Measurements from ENCODE around the gene ZNF32.
"Not testable (repeated sequence)": the region's sequence is repeated elsewhere in the genome, so short reads cannot be mapped to it uniquely, and the experiment has no call there.

ZNF32 gene

DNA sequence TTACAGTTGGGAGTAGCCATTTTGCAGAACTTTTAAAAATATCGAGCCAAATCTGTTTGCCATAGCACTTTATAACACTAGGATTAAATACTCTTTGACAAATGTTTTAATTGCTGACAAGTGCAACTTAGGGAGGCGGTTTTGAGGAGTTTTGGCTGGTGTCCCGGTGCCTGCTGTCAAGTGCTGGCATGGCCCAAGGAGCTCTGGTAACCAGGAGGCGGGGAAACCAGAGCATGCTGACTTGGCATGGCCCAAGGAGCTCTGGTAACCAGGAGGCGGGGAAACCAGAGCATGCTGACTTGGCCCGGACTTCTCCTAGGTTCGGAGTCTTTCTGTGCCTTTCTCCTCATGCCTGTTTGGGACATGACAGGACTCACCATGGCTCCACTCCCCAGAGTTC, 30.8 kb upstream of the ZNF32 start:
- DNase-seq = no peak

DNA sequence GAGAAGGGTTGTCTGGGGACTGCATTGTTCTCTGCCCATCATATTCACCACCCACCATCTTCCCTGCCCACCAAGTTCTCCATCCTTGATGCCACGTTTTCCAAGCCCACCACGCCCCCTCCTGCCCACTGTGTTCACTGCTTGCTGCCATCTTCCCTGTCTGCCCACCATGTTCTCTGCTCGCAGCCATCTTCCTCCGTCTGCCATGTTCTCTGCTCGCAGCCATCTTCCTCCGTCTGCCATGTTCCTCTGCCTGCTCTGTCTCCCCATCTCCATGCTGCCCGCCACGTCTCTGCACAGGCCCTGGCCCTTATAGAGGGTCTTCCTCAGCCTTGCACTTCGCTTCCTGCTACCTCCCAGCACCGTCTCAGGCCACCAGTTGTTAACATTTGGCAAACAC, 30.0 kb upstream of the ZNF32 start:
- no peak for DNase-seq

DNA sequence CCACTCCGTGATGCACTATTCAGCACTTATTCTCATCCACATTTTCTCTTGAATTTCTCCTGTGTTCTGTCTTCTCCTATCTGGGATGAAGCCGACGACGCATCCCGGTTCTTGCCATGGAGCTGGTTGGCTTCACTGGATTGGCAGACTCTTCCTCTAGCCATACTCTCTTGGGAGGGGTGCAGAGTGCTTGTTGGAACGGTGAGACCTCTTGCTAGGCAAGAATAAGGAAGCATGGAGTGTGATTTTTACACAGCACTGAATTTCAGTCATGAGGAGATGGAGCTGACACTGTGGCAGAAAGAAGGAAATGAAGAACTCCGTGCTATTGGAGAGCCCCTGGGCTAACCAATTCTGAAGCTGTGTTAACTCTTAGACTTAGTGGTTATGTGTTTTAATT, 28.2 kb upstream of the ZNF32 start:
- DNase-seq = no peak

DNA sequence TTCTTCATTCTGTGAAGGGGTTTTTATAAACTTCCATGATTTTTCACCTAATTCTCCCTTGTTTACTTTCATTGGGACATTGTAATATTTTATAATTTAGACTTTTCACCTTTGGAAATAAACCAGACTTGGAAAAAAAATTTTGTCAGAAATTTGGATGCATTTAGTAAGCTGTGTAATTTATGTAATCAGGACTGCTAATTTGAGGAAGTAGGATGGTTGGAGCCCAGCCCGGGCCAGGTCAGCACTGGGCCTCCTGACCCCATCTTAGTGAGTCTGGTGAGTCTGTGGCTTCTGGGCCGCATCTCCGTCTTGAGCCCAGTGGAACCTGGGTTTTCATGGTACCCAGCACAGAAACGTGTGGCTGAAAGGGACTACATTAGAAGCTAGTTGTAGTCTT, 27.6 kb upstream of the ZNF32 start:
- DNase-seq = no peak

DNA sequence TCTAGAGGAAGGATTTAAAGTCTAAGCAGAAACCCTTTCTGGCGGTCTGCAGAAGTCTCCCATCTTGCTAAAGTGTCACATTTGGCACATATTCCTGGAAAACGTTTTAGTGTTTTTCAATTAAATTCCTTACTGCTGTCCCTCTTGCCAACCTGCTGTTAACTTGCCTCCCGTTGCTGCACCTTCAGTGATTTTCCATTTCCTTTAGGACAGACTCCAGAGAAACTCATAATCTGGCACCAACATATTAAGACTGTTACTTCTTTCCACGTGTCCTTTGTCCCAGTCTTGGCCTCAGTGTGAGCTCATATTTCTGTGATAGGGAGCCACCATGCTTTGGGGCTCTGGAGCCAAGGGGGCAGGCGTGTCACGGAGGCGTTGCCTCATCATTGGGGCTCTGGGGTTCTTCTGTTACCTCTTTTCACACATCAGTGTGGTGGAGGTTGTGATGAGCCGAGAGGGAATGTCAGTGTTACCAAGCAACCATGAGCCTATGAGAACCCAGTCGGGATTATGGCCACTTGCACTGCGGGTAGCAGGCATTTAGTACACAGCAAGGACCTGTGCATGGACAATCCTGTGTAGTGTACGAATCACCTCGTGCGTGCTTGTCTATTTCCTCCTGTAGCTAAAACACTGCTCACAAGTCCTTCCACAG, 26.0 kb upstream of the ZNF32 start:
- DNase-seq = no peak

DNA sequence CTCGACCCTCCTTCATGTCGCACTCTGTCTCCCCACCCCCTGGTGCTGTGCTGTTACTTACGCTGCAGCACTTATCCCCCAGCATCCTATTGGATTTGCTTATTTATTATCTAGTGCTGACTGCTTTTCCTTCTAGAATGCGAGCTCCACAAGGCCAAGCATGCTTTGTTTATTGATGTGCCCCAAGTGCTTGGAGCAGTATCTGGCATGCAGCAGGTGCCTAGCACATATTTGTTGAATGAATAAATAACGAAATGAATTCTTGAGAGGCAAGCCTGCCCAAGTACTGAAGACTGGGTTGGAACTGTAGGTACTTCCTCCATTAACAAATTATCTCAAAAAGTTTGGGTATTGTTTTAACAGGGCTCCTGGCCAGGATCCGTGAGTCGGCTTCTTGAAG, 24.8 kb upstream of the ZNF32 start:
- DNase-seq = no peak

DNA sequence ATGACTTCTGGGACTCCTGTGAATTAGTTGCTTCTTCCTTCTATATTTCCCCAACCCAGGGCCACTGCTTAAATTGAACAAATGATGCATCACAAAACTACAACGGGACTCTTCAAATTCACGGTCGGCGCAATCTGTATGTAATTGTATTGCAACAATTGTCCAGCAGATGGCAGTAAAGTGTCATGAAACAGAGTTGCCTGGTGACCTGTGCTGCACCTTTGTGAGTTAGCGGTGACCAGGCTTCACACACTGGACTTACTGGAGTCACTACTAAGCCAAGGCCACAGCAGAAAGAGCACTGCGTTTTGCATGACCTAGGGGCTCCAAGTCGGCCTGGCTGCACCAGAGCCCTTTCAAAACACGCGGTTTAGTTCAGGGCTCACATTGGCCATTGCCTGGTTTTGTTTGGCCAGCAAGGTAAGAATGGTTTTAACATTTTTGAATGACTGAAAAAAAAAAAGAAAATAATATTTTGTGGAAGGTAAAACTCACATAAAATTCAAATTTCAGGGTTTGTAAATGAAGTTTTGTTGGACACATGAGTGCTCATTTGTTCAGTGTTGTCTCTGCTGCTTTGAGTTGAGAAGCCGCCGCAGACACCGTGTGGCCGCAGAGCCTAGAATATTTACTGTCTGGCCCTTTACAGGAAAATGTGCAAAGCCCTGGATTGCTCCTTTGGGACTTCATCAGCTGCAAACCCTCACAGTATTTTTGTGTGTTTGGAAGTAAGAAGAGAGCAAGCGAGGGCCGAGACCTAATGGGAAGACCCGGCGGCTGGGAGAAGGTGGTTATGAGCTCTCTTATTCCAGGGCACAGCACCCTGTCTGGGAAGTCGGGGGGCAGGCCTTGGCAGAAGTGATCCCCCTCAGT, 23.2 kb upstream of the ZNF32 start:
- peak; percentile 42 for DNase-seq

DNA sequence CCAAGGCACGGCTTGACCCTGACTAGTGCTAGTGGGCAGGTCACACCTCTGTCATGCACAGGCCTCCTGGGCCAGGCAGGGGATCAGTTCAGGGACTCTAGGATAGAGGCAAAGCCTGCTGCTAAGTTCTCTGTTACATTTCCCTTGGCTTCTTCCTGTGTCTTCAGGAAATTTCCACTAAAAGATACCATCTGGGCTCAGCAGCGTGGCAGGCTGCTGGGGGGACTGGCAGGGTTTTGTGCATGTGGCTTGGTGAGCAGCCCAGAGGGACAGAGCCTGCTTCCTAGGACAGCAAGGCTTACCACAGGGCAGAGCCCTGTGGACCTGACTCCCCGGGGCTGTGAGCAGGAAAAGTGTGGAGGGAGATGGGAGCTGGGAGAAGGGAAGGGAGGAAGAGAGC, 20.7 kb upstream of the ZNF32 start:
- no peak for DNase-seq

DNA sequence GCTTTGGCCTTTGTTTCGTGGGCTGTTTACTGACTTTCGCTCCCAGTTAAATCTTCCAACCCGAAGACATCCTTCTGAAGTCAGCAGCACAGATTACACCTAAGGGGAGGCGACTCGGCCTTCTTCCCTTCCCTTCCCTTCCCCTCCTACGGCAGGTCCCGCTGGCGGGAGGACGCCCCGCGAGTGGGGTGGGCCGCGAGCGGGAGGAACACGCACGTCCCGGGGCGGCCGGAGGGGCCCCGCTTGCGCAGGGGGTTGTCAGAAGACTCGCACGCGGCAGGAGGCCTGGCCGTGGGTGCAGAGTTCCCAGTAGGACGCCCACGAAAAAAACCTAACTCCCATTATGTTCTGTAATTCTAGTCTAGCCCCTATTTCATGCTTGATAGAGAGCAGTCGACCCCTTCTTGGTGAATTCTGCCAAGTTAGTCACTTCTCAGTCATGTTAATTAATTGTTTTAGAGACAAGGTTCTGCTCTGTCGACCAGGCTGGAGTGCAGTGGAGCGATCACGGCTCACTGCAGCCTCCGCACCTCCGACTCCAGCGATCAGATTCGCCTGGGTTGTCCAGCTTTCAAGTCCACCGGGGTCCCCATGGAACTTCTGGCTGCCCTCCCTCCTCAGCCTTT, 19.2 kb upstream of the ZNF32 start:
- DNase-seq = no peak

DNA sequence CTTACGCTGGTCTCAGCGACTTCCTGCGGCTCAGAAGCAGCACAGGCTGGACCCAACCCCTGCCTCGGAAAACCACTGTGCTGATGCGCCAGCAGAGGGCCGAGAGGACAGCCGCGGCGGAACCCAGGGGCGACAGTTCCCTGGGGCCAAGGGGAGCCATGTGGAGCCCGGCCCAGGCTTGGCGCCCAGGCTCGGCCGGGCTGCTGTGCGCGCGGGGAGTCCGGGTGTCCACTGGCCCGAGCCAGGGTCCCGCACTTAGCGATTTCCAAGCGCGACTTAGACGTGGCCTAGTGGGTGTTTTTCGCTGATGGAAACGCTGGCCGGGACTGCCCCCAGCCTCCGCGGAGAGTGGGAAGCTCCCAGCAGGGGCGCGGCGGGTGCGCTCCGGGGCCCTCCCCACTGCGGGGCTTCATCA, 18.6 kb upstream of the ZNF32 start:
- DNase-seq = no peak

DNA sequence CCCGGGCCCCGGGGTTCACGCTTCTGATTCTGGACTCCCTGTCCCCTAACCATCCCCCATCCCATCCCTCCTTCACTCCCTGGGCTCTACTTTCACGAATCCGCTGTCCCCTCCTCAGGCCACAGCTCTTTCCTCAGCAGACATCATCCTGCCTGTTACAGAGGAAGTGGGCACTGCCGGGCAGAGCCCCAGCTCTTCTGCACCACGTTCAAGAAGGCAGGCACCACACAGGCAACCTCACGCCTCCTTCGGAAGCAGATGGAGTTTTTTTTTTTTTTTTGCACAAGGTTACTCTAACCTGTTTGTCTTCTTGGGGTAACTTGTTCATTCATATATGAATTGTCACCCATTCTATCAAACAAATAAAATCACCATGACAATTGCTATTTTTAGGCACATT, 17.9 kb upstream of the ZNF32 start:
- DNase-seq = no peak

DNA sequence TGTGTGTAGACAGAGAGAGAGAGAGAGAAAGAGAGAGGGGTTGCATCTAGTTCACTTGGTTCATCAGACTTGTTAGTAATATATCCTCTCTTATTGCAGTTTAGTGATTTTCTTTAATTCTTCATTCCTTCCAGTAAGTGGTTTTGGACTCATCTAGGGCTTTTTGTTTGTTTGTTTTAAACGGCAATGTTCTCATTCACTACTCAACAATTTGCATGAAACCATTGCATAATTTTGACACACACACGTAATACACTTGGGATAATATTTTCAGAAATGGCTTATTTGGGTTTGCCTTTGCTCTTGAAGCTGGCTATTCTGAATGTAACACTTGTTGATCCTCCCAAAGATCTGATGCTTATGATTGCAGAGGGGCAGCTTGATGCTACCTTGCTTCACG, 16.4 kb upstream of the ZNF32 start:
- no peak for DNase-seq

DNA sequence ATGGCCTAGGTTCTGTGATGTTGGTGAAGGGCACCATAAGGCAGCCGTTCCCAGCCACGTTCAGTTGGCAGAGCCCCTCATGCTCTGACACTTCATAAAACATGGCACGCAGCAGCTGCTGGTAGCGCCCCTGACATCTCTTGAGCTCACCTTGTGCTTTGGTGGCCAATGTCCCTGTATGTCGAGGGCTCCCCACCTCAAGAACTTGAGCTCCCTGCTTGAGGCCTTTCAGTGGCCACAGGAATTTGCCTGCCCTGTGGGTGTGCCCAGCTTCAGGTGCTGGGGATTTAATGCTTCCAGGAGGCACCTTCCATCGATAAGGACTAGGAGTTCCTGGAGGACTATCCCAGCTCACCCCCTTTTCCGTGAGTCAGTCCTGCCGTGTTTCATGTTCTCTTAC, 9.5 kb upstream of the ZNF32 start:
- no peak for DNase-seq

DNA sequence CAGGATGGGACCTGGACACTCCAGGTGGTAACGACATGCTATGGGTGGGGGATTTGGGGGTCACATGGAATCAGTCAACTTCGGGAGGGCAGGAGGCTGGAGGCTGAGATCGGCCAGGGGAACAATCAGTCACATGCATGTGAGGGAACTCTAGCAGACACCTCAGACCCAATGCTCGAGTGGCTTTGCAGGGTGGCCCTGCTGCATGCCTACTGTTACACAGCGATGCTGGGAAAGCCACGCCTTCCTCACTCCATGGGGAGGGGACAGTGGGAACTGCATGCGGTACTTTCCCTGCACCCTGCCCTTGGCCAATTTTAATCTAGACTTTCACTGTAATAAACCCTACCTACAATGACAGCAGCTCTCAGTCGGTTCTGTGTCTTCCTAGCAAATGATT, 6.6 kb upstream of the ZNF32 start:
- no peak for DNase-seq

DNA sequence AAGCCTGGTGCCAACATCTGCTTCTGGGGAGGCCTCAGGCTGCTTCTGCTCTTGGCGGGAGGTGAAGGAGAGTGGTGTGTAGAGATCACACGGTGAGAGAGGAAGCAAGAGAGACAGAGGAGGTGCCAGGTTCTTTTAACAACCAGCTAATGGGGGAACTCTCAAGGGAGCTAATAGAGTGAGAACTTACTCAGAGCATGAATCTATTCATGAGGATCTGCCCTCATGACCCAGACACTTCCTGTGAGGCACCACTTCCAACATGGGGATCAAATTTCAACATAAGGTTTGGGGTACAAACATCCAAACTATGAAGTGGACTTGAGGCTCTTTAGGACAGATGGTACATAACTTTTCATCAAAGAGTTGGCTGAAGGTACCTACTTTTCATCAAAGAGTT, 5.1 kb upstream of the ZNF32 start:
- DNase-seq = no peak

DNA sequence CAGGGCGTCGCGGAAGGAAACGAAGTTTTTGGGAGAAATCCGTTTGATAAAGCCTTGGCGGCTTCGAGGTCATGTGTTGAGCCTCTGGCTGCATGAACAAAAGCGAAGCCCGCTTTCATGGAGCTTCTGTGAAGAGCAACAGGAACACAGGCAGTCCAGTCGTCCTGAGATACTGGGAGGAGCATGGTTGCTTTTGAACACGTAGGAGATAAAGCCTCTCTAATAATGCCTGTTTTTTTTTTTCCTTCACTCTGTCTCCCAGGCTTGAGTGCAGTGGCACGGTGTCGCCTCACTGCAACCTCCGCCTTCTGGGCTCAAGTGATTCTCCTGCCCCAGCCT, 473 bp upstream of the ZNF32 start:
- peak; percentile 14 for DNase-seq

DNA sequence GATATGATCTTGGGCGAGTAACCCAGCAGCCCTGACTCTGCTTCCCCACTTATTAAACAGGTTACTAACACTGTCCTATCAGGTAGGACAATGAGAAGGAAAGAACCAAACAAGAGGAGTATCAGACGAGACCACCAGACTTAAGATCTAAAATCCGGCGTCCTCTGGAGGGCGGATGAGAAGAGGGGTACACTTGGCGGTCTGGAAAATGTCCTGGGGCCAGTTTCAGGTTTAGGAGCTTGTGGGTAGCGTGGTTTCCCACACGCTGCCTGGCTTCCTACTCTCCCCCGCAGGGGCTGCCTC, 635 bp downstream of the ZNF32 start:
- no peak for DNase-seq

DNA sequence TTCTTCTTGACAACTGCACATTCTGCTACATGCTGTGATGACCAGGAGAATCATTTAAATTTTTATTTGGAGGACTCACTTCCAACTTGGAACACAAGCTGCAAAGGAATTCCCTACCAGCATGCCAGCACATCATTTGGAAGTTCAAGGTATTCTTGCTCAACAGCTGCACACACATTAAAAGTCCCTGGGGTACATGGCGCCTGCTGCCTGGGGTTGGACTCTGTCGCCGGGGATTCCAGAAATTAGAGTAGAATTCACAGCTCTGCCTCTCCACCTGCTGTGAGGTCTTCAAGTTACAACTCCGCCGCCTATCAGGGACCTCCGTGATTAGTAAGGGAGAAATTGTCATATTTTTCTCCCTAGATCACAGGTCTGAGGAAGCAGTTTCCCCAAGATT, 1.1 kb downstream of the ZNF32 start:
- DNase-seq = no peak

DNA sequence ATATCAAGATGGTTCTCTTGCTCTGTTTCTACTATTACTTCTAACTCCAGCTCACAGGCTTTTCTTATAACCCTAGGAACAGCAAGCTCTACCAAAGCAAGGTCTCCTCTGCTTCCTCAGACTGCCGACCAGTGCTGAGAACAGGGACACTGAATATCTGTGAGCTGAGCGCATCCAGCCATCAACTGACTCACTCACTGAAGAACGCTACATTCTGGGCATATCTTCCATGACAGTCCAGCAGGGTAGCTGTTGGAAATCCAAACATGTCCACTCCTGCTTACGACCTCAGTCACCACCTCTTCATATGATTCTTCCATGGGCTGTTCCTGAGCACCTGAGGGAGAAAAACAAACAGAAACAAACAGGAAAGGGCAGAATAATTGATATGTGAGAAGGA, 2.8 kb downstream of the ZNF32 start:
- DNase-seq = no peak

DNA sequence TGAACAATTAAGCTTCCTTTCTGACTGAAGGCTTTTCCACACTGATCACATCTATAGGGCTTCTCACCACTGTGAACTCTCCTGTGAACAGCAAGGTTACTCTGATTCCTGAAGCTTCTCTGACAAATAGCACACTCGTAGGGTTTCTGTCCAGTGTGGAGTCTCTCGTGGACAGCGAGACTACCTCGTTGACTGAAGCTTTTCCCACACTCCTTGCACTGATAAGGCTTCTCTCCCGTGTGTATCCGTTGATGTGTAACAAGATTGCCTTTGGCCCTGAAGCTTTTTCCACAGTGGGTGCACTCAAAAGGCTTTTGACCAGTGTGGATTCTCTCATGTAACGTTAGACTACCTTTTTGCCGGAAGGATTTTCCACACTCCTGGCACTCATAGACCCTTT, 4.4 kb downstream of the ZNF32 start:
- no peak for DNase-seq

DNA sequence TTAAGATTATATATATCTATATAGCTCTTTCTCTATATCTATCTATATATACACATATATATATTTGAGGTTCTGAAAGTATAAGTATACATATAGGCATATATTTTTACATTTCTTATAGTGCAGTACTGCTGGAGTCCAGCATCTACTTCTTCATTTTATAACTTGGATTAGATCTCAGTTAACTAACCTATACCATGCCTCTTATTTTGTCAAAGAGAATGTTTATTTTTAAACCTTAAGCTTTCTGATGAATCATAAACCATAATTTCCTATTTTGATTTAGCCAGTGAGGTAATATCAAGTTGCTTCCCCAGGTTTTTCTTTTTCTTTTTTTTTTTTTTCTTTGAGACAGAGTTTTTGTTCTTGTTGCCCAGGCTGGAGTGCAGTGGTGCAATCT, 8.1 kb downstream of the ZNF32 start:
- DNase-seq = no peak

DNA sequence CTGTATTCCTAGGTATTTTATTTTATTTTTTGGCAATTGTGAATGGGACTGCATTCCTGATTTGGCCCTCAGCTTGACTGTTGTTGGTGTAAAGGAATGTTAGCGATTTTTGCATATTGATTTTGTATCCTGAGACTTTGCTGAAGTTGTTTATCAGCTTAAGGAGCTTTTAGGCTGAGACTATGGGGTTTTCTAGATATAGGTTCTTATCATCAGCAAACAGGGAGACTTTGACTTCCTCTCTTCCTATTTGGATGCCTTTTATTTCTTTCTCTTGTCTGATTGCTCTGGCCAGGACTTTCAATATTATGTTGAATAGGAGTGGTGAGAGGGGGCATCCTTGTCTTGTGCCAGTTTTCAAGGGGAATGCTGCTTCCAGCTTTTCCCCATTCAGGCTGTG, 12.9 kb downstream of the ZNF32 start:
- DNase-seq = not testable (repeated sequence)

DNA sequence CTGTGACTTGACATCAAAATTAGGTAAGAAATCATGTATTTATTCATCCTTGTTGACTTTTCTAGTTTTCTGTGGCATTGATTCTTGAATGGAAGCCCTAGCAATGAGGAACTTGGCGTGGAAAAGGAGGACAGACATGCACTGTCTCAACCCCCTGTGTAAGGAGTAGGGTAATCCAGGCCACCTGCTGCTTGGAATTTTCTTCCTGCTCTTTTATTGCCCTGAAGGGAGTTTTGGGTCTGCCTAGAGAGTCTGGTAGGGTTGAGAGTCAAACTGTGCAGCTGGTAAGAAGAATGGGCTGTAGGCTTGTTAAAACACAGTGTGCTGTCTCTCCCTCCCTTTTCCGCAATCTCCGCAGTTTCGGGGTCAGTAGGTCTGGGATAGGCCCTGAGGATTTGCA, 19.7 kb downstream of the ZNF32 start:
- DNase-seq = no peak

DNA sequence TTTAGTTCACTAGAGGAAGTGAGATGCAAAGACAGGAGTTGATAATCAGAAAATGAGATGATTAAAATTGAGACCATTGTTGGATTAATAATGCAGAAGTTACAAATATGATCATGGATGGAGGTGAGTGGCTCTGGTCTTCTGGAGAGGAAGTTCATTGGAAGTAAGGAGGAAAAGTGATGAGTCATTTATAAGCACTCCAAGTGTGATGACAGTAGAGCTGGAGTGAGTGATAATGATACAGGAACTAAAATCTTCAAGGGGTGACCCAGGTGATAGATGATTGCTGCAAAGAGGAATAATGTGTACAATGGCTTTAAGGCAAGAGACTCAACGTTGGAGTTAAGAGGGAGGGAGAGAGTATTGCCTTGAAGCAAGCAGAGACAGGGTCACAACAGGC, 20.7 kb downstream of the ZNF32 start:
- DNase-seq = no peak

DNA sequence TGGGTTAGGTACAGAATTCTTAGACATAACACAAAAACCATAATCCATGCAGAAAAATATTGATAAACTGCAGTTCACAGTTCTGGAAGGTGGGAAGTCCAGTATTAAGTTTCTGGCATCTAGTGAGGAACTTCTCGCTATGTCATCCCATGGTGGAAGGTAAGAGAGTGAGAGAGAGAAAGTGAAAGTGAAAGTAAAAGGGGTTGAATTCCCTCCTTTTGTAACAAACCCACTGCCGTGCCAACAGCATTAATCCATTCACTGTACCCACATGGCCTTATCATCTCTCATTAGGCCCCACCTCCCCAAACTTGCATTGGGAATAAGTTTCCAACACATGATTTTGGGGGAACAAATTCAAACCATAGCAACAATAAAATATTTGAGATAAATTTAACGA, 25.3 kb downstream of the ZNF32 start:
- peak; percentile 1 for DNase-seq

Measured in SHP77 treated with DMSO at 0.1 percent for 48 hours (cell line).